ENCODE data around the gene ITPK1. TPM values are rescaled to one million over a fixed set of nuclear protein-coding genes. Genes with fewer than 3 reads are reported as not detected.

The ITPK1 gene
- total RNA-seq, 1 experiment from 2014 or later = 66.2 TPM

GRCh38 chr14:93057586-93058280, 58.0 kb downstream of the ITPK1 start:
- Histone ChIP-seq H3K27me3 (ENCODE audit: low read length) (no peaks in the 10 kb centered on the region), H3K9me2 (replicated peaks; ENCODE audit: low read length) (no peaks in the 10 kb centered on the region), H4K20me1 (ENCODE audit: low read length) (no peaks in the 10 kb centered on the region), H3K9me3 (ENCODE audit: low read length) (no peaks in the 10 kb centered on the region), H3K4me1 (ENCODE audit: insufficient read depth, low read length) (peaks cover 12% of the 10 kb centered on the region; the same call in 1 of the 2 replicates), H3K36me3 (ENCODE audit: low read depth, low read length) (no peaks in the 10 kb centered on the region), H3K4me3 (ENCODE audit: low read length) (no peak overlapping the region), H3K27ac (ENCODE audit: low read length) (no peak overlapping the region), H3F3A (ENCODE audit: low read length, unreplicated experiment) (no peaks in the 10 kb centered on the region), H3K4me2 (ENCODE audit: low read length) (no peak overlapping the region), H3K79me2 (ENCODE audit: low read length) (no peaks in the 10 kb centered on the region), H2AFZ (ENCODE audit: low read length) (no peak overlapping the region), H3K9ac (ENCODE audit: low read length) (no peak overlapping the region)
- POLR2A ChIA-PET (ENCODE audit: unreplicated experiment) = no interaction called here
- no peak for DNase-seq
- TF ChIP-seq CTCF (conservative IDR thresholded peaks at IDR 0.05; ENCODE audit: low read depth, low read length) (no peak), EZH2phosphoT487 (IDR thresholded peaks at IDR 0.05; ENCODE audit: borderline replicate concordance, low read length) (no peak), EZH2 (IDR thresholded peaks at IDR 0.05; ENCODE audit: low read length, unreplicated experiment) (no peak)
- BruUV-seq (replicated peaks) = no TSS peak
- ATAC-seq = no peak
- CTCF ChIA-PET = no interaction called here
- intact Hi-C loops (cut with micrococcal nuclease) = no loop called here

GRCh38 chr14:93056840-93057585, 58.7 kb downstream of the ITPK1 start:
- DNase-seq (no peak), ATAC-seq (peak; percentile 75)
- Histone ChIP-seq H2AFZ (ENCODE audit: low read length) (no peak overlapping the region), H3K4me1 (ENCODE audit: insufficient read depth, low read length) (peaks cover 16% of the 10 kb centered on the region; the same call in 1 of the 2 replicates), H3K9me2 (replicated peaks; ENCODE audit: low read length) (no peaks in the 10 kb centered on the region), H3K4me3 (ENCODE audit: low read length) (no peak overlapping the region), H3K9ac (ENCODE audit: low read length) (no peak overlapping the region), H3K36me3 (ENCODE audit: low read depth, low read length) (no peaks in the 10 kb centered on the region), H4K20me1 (ENCODE audit: low read length) (no peaks in the 10 kb centered on the region), H3K4me2 (ENCODE audit: low read length) (no peak overlapping the region), H3K27ac (ENCODE audit: low read length) (no peak overlapping the region), H3F3A (ENCODE audit: low read length, unreplicated experiment) (no peaks in the 10 kb centered on the region), H3K9me3 (ENCODE audit: low read length) (no peaks in the 10 kb centered on the region), H3K79me2 (ENCODE audit: low read length) (no peaks in the 10 kb centered on the region), H3K27me3 (ENCODE audit: low read length) (no peaks in the 10 kb centered on the region)
- POLR2A ChIA-PET (ENCODE audit: unreplicated experiment) = no interaction called here
- intact Hi-C loops (cut with micrococcal nuclease) = no loop called here
- BruUV-seq (replicated peaks) = no TSS peak
- CTCF ChIA-PET = no interaction called here
- TF ChIP-seq EZH2phosphoT487 (IDR thresholded peaks at IDR 0.05; ENCODE audit: borderline replicate concordance, low read length) = no peak
- TF ChIP-seq CTCF (conservative IDR thresholded peaks at IDR 0.05; ENCODE audit: low read depth, low read length) = no peak
- TF ChIP-seq EZH2 (IDR thresholded peaks at IDR 0.05; ENCODE audit: low read length, unreplicated experiment) = no peak

All from PC-3 (cell line).